Stomach (tissue), 9 donors: Measurements from ENCODE around the gene FBXL14. TPM values are rescaled to one million over a fixed set of nuclear protein-coding genes. Genes with fewer than 3 reads are reported as not detected.

Experiments
- DNase-seq, 2 donors: peaks; one replicate each; pipeline versions ENCODE4 v3.0.0 to v3.0.0-alpha.2; 2013 to 2019
- H3K27ac ChIP-seq, 5 donors: fragments of 200-600 bp in 4 of 5; sonication (generic) in 4 of 5; one replicate each; pipeline ENCODE4 v1.5.1; 2013 to 2019; ENCODE audit warnings: mild to moderate bottlenecking in 1 of 5, moderate library complexity in 1 of 5
- H3K27me3 ChIP-seq, 3 donors: fragments of 200-600 bp; sonication (generic); one replicate each; pipeline ENCODE4 v1.5.1; 2017 to 2019; ENCODE audit warnings: mixed run types in 1 of 3
- H3K36me3 ChIP-seq, 4 donors: fragments of 200-600 bp; sonication (generic); 1 replicate in 3 of 4; 2 replicates in 1 of 4; pipeline ENCODE4 v1.5.1; 2016 to 2019
- H3K4me1 ChIP-seq, 4 donors: fragments of 200-600 bp; sonication (generic); one replicate each; pipeline ENCODE4 v1.5.1; 2016 to 2019
- H3K4me3 ChIP-seq, 4 donors: fragments of 200-600 bp; sonication (generic) in 3 of 4; one replicate each; pipeline ENCODE4 v1.5.1; 2016 to 2019; ENCODE audit warnings: mild to moderate bottlenecking in 1 of 4
- H3K9me3 ChIP-seq, 4 donors: fragments of 200-600 bp; sonication (generic); one replicate each; pipeline ENCODE4 v1.5.1; 2016 to 2019
- CTCF ChIP-seq, 7 experiments: fragments of 450-650 bp in 4 of 7; fragments of 200-600 bp in 3 of 7; sonication (generic) in 3 of 7; IDR thresholded peaks; one replicate each; pipeline ENCODE4 v1.5.1; 2016 to 2019; ENCODE audit warnings: antibody characterized with exemption in 7 of 7, control low read depth in 2 of 7, mild to moderate bottlenecking in 1 of 7
- EP300 ChIP-seq: sonication (generic); formaldehyde crosslinking; IDR thresholded peaks from one replicate; pipeline ENCODE4 v1.6.1; 2017; ENCODE audit warnings: antibody characterized with exemption
- POLR2A ChIP-seq, 4 donors: fragments of 450-650 bp; IDR thresholded peaks; one replicate each; pipeline ENCODE4 v1.6.1; 2016; ENCODE audit warnings: antibody characterized with exemption in 4 of 4, control low read depth in 2 of 4, mild to moderate bottlenecking in 1 of 4, moderate library complexity in 1 of 4
- POLR2AphosphoS5 ChIP-seq, 3 donors: sonication (generic); formaldehyde crosslinking; IDR thresholded peaks; one replicate each; pipeline ENCODE4 v1.6.1; 2016; ENCODE audit warnings: antibody characterized with exemption in 3 of 3
- WGBS, 5 donors: extraction: QIAGEN DNeasy Blood & Tissue Kit in 3 of 5; methylation state at CpG; one replicate each; pipeline versions ENCODE4 v1.1.5 to v1.1.7; 2013 to 2018; 5-methylcytosine and 5-hydroxymethylcytosine counted together
- intact Hi-C: fragments of 100-400 bp; cut with DNase I; formaldehyde crosslinking; loops from one replicate; pipeline ENCODE4 v1.15.1; 2023; ENCODE audit warnings: low total_unique reads
- polyA plus RNA-seq, 3 donors: library from polyadenylated mRNA; stranded (reverse); fragments of 200-250 nt; gene quantifications; one replicate each; pipeline ENCODE4 v1.2.3, GENCODE V29; 2013
- total RNA-seq, 5 donors: library from RNA; depleted of rRNA; stranded (reverse); fragments of >200 nt; gene quantifications; one replicate each; pipeline versions ENCODE4 v1.1.0 to v1.2.3, GENCODE V29; 2014 to 2016
- donor health status: healthy with polysubstance abuse.
- donor health status: Bipolar disorder and iron deficiency.
- donor health status: healthy.

FBXL14 gene
- total and polyA plus RNA-seq, 8 donors: 2.6 to 36.2 (median 7.9) TPM; not detected in 1

GRCh38 chr12:1619159-1619558 is 24.8 kb upstream of the FBXL14 start:
- 84 to 89% (median 86%) methylated on average over 4 of the region's 4 CpGs for WGBS, 5 donors
- TF ChIP-seq EP300: no peak
- no peak for TF ChIP-seq POLR2A (IDR thresholded peaks at IDR 0.05)
- no peak for TF ChIP-seq POLR2AphosphoS5 (IDR thresholded peaks at IDR 0.05)
- no peak for TF ChIP-seq CTCF (IDR thresholded peaks at IDR 0.05)
- Histone ChIP-seq H3K4me3 (no peak overlapping the region), H3K27me3 (no peaks in the 10 kb centered on the region), H3K36me3 (no peaks in the 10 kb centered on the region), H3K27ac (no peak overlapping the region), H3K9me3 (no peaks in the 10 kb centered on the region), H3K4me1 (peaks cover 0 to 9% (median 0%) of the 10 kb centered on the region in 4 donors)
- intact Hi-C loops: no loop called here
- no peak for DNase-seq

DNA sequence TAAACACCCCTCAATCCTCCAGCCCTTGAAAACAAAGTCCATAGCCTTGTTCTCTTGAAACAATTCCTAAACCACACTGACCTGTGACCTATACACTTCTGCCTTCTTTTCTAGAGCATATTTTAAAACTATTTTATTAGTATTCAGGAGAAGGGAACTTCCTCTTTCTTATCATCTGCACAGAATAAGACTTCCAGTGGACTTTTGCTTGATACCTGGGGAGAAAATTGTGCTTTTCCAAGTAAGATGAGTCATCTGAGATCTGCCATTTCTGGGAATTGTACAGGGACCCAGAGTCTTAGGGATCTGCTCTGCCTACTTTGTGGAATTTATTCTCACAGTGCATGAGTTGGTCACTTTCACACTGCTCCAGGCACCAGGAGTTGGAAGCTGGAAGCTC is 24.1 kb upstream of the FBXL14 start:
- Histone ChIP-seq H3K4me3 (no peak overlapping the region), H3K4me1 (peaks cover 0 to 9% (median 0%) of the 10 kb centered on the region in 4 donors), H3K36me3 (no peaks in the 10 kb centered on the region), H3K9me3 (no peaks in the 10 kb centered on the region), H3K27ac (no peak overlapping the region), H3K27me3 (no peaks in the 10 kb centered on the region)
- DNase-seq: no peak
- TF ChIP-seq CTCF (IDR thresholded peaks at IDR 0.05): no peak
- no peak for TF ChIP-seq EP300
- TF ChIP-seq POLR2A (IDR thresholded peaks at IDR 0.05): no peak
- no peak for TF ChIP-seq POLR2AphosphoS5 (IDR thresholded peaks at IDR 0.05)
- intact Hi-C loops: no loop called here

DNA sequence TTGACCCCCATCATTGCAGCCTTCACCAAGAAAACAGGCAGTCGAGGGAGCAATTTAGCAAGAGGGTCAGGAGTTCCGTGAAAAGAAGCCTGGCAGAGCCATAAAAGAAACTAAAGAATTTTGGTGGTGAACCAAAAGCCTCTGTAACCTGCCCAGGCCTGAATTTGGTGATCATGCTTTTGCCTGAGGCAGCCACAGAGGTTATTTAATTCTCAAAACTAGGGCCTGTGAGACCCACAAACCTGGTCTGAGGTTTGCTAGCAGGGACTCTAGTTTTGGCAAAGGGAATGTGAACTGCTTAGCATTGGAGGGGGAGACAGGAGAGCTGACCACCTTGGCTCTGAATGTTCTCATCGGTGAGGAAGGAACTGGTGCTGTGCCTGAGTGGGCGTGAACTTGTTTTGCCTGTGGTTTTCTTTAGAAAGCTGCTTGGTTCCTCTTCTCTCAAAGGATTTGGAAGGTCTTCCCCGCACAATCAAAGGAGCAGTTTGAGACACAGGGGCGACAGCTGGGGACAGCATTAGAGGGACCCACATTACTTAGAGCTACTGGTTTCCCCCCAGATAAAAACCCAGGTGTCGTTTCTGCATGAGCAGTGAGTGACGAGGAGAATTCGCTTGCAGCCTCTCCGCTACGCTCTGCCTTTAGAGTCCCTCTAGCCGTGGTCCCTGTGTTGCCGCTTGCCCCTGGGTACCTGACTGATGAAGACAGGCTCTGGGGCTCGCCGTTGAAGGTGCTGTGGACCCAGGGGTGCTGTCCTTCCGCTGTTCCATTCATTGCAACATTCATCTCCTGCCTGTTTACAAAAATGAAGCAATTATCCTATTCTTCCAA is 22.1 kb upstream of the FBXL14 start:
- TF ChIP-seq CTCF (IDR thresholded peaks at IDR 0.05) (no peak), POLR2AphosphoS5 (IDR thresholded peaks at IDR 0.05) (no peak), EP300 (no peak), POLR2A (IDR thresholded peaks at IDR 0.05) (no peak)

GRCh38 chr12:1614360-1614759 is 20.0 kb upstream of the FBXL14 start:
- Histone ChIP-seq H3K9me3 (no peaks in the 10 kb centered on the region), H3K4me3 (no peak overlapping the region), H3K36me3 (no peaks in the 10 kb centered on the region), H3K27ac (no peak overlapping the region), H3K27me3 (no peaks in the 10 kb centered on the region), H3K4me1 (peaks cover 4 to 31% (median 20%) of the 10 kb centered on the region in 4 donors)
- intact Hi-C loops: no loop called here
- TF ChIP-seq POLR2A (IDR thresholded peaks at IDR 0.05) (no peak), CTCF (IDR thresholded peaks at IDR 0.05) (no peak), POLR2AphosphoS5 (IDR thresholded peaks at IDR 0.05) (no peak), EP300 (no peak)
- WGBS, 5 donors: 88 to 93% (median 89%) methylated on average over 6 of the region's 6 CpGs
- DNase-seq: no peak

More for the DNA sequence above, 22.1 kb upstream of the FBXL14 start:
- H3K9me3 ChIP-seq: no peaks in the 10 kb centered on the region
- no peaks in the 10 kb centered on the region for H3K36me3 ChIP-seq
- H3K27me3 ChIP-seq: no peaks in the 10 kb centered on the region
- H3K27ac ChIP-seq: no peak overlapping the region
- no peak for DNase-seq
- intact Hi-C loops: no loop called here
- WGBS, 5 donors: 80 to 85% (median 83%) methylated on average over 15 to 16 of the region's 16 CpGs
- H3K4me3 ChIP-seq: no peak overlapping the region
- peaks cover 0 to 11% (median 5%) of the 10 kb centered on the region in 4 donors for H3K4me1 ChIP-seq
